ENCODE measurements around the gene TPM2. TPM values are rescaled to one million over a fixed set of nuclear protein-coding genes. Genes with fewer than 3 reads are reported as not detected.

The TPM2 gene
- total and polyA plus RNA-seq, 9 of the 15 experiments (the other 6 are each of a cell fraction or from before 2014, with no cell fraction given): 0.28 to 16.1 (median 4.5) TPM

- in situ Hi-C loops (cut with MboI) (no loop called here), intact Hi-C loops (cut with micrococcal nuclease) (loop anchor here (5.0 to 10.0 kb wide), 2 partner anchors 38 to 76 kb away; partner anchors contain the start of genes HINT2 and SPAG8)
- WGBS (ENCODE audit: insufficient coverage, low coverage, missing lambda C conversion rate): 93% methylated on average over 5 of the region's 7 CpGs
- peaks cover 19% of the 10 kb centered on the region for H3K79me2 ChIP-seq (ENCODE audit: control insufficient read depth, insufficient read depth, low read length)
- POLR2A ChIA-PET: interaction anchor here (0.9 to 4.8 kb wide), 3 partner anchors 9 to 11 kb away, joined by 3 to 21 read pairs (median 10); no protein-coding TSS in a partner anchor
- H3K9me1 ChIP-seq (ENCODE audit: control insufficient read depth, insufficient read depth, low read length): no peaks in the 10 kb centered on the region
- no peak overlapping the region for H3K9ac ChIP-seq (ENCODE audit: insufficient read depth in 1 of 2, low read depth in 2 of 2, low read length in 2 of 2)
- H3K36me3 ChIP-seq (ENCODE audit: control insufficient read depth, insufficient read depth, low read length): peaks cover 97% of the 10 kb centered on the region
- DNase-seq (ENCODE audit: extremely low read depth in 1 of 4, low spot score in 3 of 4) (no peak), FAIRE-seq (no peak), ATAC-seq (no peak)
- CTCF ChIA-PET (ENCODE audit: low intra/inter-chr PET ratio): no interaction called here
- no peak overlapping the region for H3K4me3 ChIP-seq
- no peaks in the 10 kb centered on the region for H3K9me3 ChIP-seq (replicated peaks; ENCODE audit: control insufficient read depth, insufficient read depth, low read depth, low read length)
- no peak overlapping the region for H3K27ac ChIP-seq (ENCODE audit: extremely low read depth, low read depth, low read length)
- H4K20me1 ChIP-seq (replicated peaks; ENCODE audit: control insufficient read depth, insufficient read depth, low read length): no peaks in the 10 kb centered on the region
- no peaks in the 10 kb centered on the region for H3K27me3 ChIP-seq (ENCODE audit: control insufficient read depth in 2 of 2, insufficient read depth in 2 of 2, low read length in 2 of 2)
- BruUV-seq (replicated peaks): no TSS peak
- H2AFZ ChIP-seq (ENCODE audit: low read depth, low read length): no peak overlapping the region
- peaks cover 2 to 4% of the 10 kb centered on the region in 2 experiments; a peak in 3 of 5 replicates for H3K4me1 ChIP-seq (replicated peaks in 1 of 2; ENCODE audit: control insufficient read depth in 2 of 2, insufficient read depth in 2 of 2, low read length in 2 of 2)
- no peak overlapping the region for H3K4me2 ChIP-seq (ENCODE audit: insufficient read depth, low read length)
- no peak for TF ChIP-seq ZC3H8 (IDR thresholded peaks at IDR 0.05)
- TF ChIP-seq THAP12 (CRISPR knock-in tag; IDR thresholded peaks at IDR 0.05): no peak
- no peak for TF ChIP-seq SRSF9 (IDR thresholded peaks at IDR 0.05; ENCODE audit: borderline replicate concordance, low read depth, low read length)
- no peak for TF ChIP-seq MAFK (IDR thresholded peaks at IDR 0.05; ENCODE audit: low read length)
- no peak for TF ChIP-seq TSC22D4 (tag; IDR thresholded peaks at IDR 0.05)
- no peak for TF ChIP-seq TRIM28 (IDR thresholded peaks at IDR 0.05)
- TF ChIP-seq ETS1 (conservative IDR thresholded peaks at IDR 0.05; ENCODE audit: control insufficient read depth, low read depth, low read length): no peak
- TF ChIP-seq HDAC8 (tag; IDR thresholded peaks at IDR 0.05): no peak
- no peak for TF ChIP-seq ZNF232 (CRISPR knock-in tag; IDR thresholded peaks at IDR 0.05)
- TF ChIP-seq OTX1 (CRISPR knock-in tag; IDR thresholded peaks at IDR 0.05): no peak
- TF ChIP-seq KDM4B (IDR thresholded peaks at IDR 0.05; ENCODE audit: borderline replicate concordance in 2 of 2, low read depth in 1 of 2): no peak
- TF ChIP-seq ZSCAN32 (CRISPR knock-in tag; IDR thresholded peaks at IDR 0.05): no peak
These were observed 49.2 kb upstream of the TPM2 start for GRCh38 chr9:35738924-35739323.
